ENCODE measurements around the gene MCU.
"Not testable (repeated sequence)": the region's sequence is repeated elsewhere in the genome, so short reads cannot be mapped to it uniquely, and the experiment has no call there.

MCU gene

GRCh38 chr10:72665925-72666324 lies 26.0 kb upstream of the MCU start:
- TF ChIP-seq GATA1 (IDR thresholded peaks at IDR 0.05; ENCODE audit: low read depth, low read length): no peak
- no peak for DNase-seq

DNA sequence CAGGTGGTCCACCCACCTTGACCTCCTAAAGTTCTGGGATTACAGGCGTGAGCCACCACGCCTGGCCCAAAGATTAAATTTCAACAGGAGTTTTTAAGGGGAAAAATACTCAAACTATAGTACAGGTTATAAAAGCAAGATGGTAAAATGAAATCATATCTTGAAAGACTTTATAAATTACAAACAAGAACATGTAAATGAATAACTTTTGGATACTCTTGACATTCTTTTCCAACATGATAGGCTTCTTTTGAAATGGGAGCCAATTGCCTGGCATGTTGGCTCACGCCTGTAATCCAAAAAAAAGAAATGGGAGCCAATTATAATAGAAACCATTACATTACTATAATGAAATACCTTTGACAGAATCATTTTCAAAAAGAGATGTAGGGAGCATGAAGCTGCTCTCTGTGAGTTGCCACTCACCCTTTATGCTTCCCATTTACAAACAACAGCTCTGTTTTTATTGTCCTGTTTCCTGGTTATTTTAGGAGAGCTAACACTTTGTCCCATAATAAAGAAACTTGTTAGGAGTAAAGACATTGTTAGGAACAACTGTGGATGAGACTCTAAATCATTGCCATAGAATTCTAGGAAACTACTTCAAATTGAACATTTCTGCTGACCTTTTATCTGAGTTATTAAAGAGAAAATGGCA lies 24.6 kb upstream of the MCU start:
- DNase-seq: no peak
- TF ChIP-seq GATA1 (IDR thresholded peaks at IDR 0.05; ENCODE audit: low read depth, low read length) (no peak), POLR2A (IDR thresholded peaks at IDR 0.05; ENCODE audit: low read length) (no peak)

DNA sequence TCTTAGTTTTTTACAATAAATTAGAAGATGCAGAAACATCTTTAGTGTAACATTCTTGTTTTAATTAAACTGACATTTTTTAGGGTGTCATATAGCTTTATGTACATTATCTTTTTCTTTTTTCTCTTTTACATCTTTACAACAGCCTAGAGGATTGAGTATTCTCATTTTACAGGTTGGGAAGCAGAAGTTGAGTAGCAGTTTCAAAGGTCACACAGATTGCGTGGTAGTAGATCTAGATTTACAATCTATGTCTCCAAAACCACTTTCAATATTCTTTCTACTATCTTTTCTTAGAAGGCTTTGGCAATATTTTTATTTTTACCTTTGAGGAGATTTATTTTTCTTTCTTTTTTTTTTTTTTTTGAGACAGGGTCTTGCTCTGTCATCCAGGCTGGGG lies 18.7 kb upstream of the MCU start:
- TF ChIP-seq POLR2A (IDR thresholded peaks at IDR 0.05; ENCODE audit: low read length) (no peak), GATA1 (IDR thresholded peaks at IDR 0.05; ENCODE audit: low read depth, low read length) (no peak)

DNA sequence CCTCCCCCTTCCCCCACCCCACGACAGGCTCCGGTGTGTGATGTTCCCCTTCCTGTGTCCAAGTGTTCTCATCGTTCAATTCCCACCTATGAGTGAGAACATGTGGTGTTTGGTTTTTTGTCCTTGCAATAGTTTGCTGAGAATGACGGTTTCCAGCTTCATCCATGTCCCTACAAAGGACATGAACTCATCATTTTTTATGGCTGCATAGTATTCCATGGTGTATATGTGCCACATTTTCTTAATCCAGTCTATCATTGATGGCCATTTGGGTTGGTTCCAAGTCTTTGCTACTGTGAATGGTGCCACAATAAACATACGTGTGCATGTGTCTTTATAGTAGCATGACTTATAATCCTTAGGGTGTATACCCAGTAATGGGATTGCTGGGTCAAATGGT lies 17.8 kb upstream of the MCU start:
- DNase-seq: not testable (repeated sequence)

More for the DNA sequence above, 18.7 kb upstream of the MCU start:
- no peak for DNase-seq

- no peak for DNase-seq
- TF ChIP-seq POLR2A (IDR thresholded peaks at IDR 0.05; ENCODE audit: low read length): no peak
- TF ChIP-seq GATA1 (IDR thresholded peaks at IDR 0.05; ENCODE audit: low read depth, low read length): no peak
These were observed 12.1 kb upstream of the MCU start for GRCh38 chr10:72679838-72680241.

DNA sequence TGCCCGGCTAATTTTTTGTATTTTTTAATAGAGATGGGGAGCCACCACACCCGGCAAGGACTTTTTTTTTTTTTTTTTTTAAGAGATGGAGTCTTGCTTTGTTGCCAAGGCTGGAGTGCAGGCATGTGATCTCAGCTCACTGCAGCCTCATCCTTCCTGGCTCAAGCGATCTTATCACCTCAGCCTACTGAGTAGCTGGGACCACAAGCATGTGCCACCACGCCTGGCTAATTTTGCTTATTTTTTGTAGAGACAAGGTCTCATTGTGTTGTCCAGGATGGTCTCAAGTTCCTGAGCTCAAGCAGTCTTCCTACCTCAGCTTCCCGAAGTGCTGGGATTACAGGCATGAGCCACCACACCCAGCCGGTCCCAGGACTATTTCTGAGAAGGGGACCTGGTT lies 9.3 kb upstream of the MCU start:
- DNase-seq: peak; percentile 69
- TF ChIP-seq POLR2A (IDR thresholded peaks at IDR 0.05; ENCODE audit: low read length) (no peak), GATA1 (IDR thresholded peaks at IDR 0.05; ENCODE audit: low read depth, low read length) (no peak)

DNA sequence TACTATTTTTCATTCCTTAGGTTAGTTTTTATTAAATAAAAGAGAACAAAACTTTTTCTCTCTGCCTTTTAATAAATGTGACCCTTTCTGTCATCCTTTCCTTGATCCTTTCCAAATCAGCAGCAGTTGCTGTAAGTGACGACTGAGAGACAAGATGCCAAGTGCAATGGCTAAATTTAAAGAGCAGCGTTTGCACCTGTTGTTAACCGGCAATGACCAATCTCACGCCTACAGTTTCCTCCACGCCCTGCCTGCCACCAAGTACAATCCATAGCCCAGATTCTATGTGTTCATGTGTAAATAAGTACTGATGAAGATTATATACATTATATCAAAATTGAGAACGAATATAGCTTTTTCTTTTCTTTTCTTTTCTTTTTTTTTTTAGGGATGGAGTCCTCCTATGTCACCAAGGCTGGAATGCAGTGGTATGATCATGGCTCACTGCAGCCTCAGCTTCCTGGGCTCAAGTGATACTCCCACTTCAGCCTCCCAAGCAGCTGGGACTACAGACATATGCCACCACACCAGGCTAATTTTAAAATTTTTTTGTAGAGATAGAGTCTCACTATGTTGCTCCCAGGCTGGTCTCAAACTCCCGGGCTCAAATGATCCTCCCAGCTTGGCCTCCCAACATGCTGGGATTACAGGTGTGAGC lies 6.5 kb upstream of the MCU start:
- no peak for TF ChIP-seq POLR2A (IDR thresholded peaks at IDR 0.05; ENCODE audit: low read length)
- no peak for TF ChIP-seq GATA1 (IDR thresholded peaks at IDR 0.05; ENCODE audit: low read depth, low read length)
- no peak for DNase-seq

GRCh38 chr10:72686430-72686829 lies 5.5 kb upstream of the MCU start:
- DNase-seq: not testable (repeated sequence)

GRCh38 chr10:72687035-72687434 lies 4.9 kb upstream of the MCU start:
- DNase-seq: peak in 1 of 2 experiments; percentile 6
- TF ChIP-seq POLR2A (IDR thresholded peaks at IDR 0.05; ENCODE audit: low read length): no peak
- TF ChIP-seq GATA1 (IDR thresholded peaks at IDR 0.05; ENCODE audit: low read depth, low read length): no peak

DNA sequence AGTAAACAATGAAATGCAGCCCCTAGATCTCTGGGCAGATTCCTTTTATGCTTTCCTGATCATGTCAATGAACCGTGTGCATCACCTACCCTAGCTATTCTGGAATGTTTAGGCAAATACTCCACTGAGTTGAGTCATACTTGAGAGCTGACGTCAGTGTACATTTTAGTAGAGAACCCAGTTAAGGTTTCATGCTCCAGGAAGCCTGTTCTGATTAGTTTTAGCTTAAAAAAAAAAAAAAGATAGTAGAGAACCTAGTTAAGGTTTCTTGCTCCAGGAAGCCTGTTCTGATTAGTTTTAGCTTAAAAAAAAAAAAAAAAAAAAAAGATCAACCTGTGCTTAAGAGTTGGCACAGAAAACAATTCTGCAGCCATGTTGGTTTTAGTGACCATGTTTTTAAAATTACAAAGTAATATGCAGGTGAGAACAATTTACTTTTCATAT lies 3.7 kb upstream of the MCU start:
- peak in 1 of 2 experiments; percentile 41 for DNase-seq
- TF ChIP-seq GATA1 (IDR thresholded peaks at IDR 0.05; ENCODE audit: low read depth, low read length): no peak
- no peak for TF ChIP-seq POLR2A (IDR thresholded peaks at IDR 0.05; ENCODE audit: low read length)

GRCh38 chr10:72689660-72690059 lies 2.3 kb upstream of the MCU start:
- peak; percentile 45 to 82 for DNase-seq
- no peak for TF ChIP-seq GATA1 (IDR thresholded peaks at IDR 0.05; ENCODE audit: low read depth, low read length)
- TF ChIP-seq POLR2A (IDR thresholded peaks at IDR 0.05; ENCODE audit: low read length): no peak

DNA sequence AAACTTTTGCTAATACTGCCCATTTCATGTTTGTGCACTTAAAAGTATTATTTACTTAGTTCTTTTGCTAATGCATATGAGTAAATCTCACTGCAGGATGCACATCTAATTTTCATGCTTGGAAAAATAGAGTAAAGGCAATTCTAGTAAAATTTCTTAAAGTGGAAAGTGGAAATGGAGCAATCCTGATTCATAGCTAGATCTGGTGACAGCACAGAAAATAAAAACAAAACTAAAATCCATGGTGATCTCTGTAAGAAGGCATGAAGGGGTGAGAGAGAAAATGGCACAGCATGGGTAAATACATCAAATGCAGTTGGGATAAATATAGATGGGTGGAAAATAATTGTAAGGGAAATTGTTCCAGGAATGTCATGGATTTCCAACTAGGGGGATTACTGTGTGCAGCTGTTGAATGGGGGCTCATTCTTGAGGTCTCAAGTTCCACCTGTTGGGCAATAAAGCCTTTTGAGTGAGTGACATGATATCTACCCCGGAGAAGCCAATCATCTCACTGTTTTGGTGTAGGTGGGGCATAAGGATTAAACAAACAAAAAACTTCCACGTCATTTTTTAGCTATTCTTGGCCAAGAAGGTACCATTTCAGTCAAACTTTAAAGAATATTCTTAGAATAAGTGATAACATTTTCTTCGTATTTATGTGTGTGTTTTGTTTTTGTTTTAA lies 1.7 kb upstream of the MCU start:
- DNase-seq: peak; percentile 24
- TF ChIP-seq GATA1 (IDR thresholded peaks at IDR 0.05; ENCODE audit: low read depth, low read length) (no peak), POLR2A (IDR thresholded peaks at IDR 0.05; ENCODE audit: low read length) (no peak)

GRCh38 chr10:72691470-72691862 lies 477 bp upstream of the MCU start:
- DNase-seq: no peak
- TF ChIP-seq GATA1 (IDR thresholded peaks at IDR 0.05; ENCODE audit: low read depth, low read length) (no peak), POLR2A (IDR thresholded peaks at IDR 0.05; ENCODE audit: low read length) (no peak)

- no peak for TF ChIP-seq GATA1 (IDR thresholded peaks at IDR 0.05; ENCODE audit: low read depth, low read length)
- no peak for TF ChIP-seq POLR2A (IDR thresholded peaks at IDR 0.05; ENCODE audit: low read length)
- peak in 1 of 2 experiments; percentile 55 for DNase-seq
These were observed 726 bp downstream of the MCU start for GRCh38 chr10:72692744-72692993.
